Brain microvascular endothelial cell (primary cell): Measurements from ENCODE around the gene NLRC4.

Experiments
- DNase-seq: peaks from one replicate; pipeline ENCODE4 v3.0.0-alpha.2; 2020
- H3K27ac ChIP-seq: fragments of 250-450 bp; sonication (Bioruptor Pico); 2 replicates; pipeline ENCODE4 v1.5.1; 2020; ENCODE audit warnings: mild to moderate bottlenecking, moderate library complexity
- H3K27me3 ChIP-seq: fragments of 250-450 bp; sonication (Bioruptor Pico); replicated peaks from 2 replicates; pipeline ENCODE4 v1.5.1; 2020; ENCODE audit warnings: mild to moderate bottlenecking
- H3K36me3 ChIP-seq: fragments of 250-450 bp; sonication (Bioruptor Pico); replicated peaks from 2 replicates; pipeline ENCODE4 v1.5.1; 2020; ENCODE audit warnings: mild to moderate bottlenecking
- H3K4me3 ChIP-seq: 2 replicates; pipeline ENCODE4 v1.5.1; 2011; ENCODE audit warnings: low read depth, mild to moderate bottlenecking, control low read depth, low read length, moderate library complexity
- CTCF ChIP-seq: IDR thresholded peaks from 2 replicates; pipeline ENCODE4 v1.5.1; 2011; ENCODE audit warnings: low read depth, mild to moderate bottlenecking, moderate library complexity, low read length, control low read depth, inconsistent platforms; ENCODE audit errors: missing control alignments
- in situ Hi-C: cut with HindIII; loops from 2 replicates; pipeline ENCODE4 v1.10.0; 2017; ENCODE audit warnings: low sequenced_read_pairs, low pct_ligation_motif_present

Gene NLRC4

GRCh38 chr2:32274289-32274688 lies 9.6 kb upstream of the NLRC4 start:
- Histone ChIP-seq H3K27ac (no peak overlapping the region), H3K4me3 (no peak overlapping the region), H3K36me3 (no peaks in the 10 kb centered on the region), H3K27me3 (no peaks in the 10 kb centered on the region)
- DNase-seq: no peak
- in situ Hi-C loops: no loop called here
- TF ChIP-seq CTCF: no peak

GRCh38 chr2:32272279-32272678 lies 7.6 kb upstream of the NLRC4 start:
- H3K27ac ChIP-seq: no peak overlapping the region
- H3K27me3 ChIP-seq: no peaks in the 10 kb centered on the region
- TF ChIP-seq CTCF: no peak
- DNase-seq: no peak
- no peaks in the 10 kb centered on the region for H3K36me3 ChIP-seq
- in situ Hi-C loops: no loop called here
- no peak overlapping the region for H3K4me3 ChIP-seq

GRCh38 chr2:32271063-32271462 lies 6.4 kb upstream of the NLRC4 start:
- Histone ChIP-seq H3K4me3 (no peak overlapping the region), H3K27ac (no peak overlapping the region), H3K27me3 (no peaks in the 10 kb centered on the region), H3K36me3 (no peaks in the 10 kb centered on the region)
- DNase-seq: no peak
- TF ChIP-seq CTCF: no peak
- in situ Hi-C loops: no loop called here

- no peaks in the 10 kb centered on the region for H3K36me3 ChIP-seq
- H3K27me3 ChIP-seq: no peaks in the 10 kb centered on the region
- in situ Hi-C loops: no loop called here
- no peak overlapping the region for H3K4me3 ChIP-seq
- no peak for DNase-seq
- H3K27ac ChIP-seq: no peak overlapping the region
- TF ChIP-seq CTCF: no peak
Measured at GRCh38 chr2:32262105-32262504, 2.6 kb downstream of the NLRC4 start.

GRCh38 chr2:32260376-32260775 lies 4.3 kb downstream of the NLRC4 start:
- Histone ChIP-seq H3K27ac (no peak overlapping the region), H3K27me3 (no peaks in the 10 kb centered on the region), H3K4me3 (no peak overlapping the region), H3K36me3 (no peaks in the 10 kb centered on the region)
- no peak for TF ChIP-seq CTCF
- no peak for DNase-seq
- in situ Hi-C loops: no loop called here

- no peak for TF ChIP-seq CTCF
- Histone ChIP-seq H3K36me3 (no peaks in the 10 kb centered on the region), H3K4me3 (no peak overlapping the region), H3K27ac (no peak overlapping the region), H3K27me3 (no peaks in the 10 kb centered on the region)
- in situ Hi-C loops: no loop called here
- DNase-seq: no peak
Measured at GRCh38 chr2:32258242-32258641, 6.4 kb downstream of the NLRC4 start.
